HG03460 (cell line): ENCODE measurements around the gene SRP14.
"Not testable (repeated sequence)": the region's sequence is repeated elsewhere in the genome, so short reads cannot be mapped to it uniquely, and the experiment has no call there.

Experiments used
- ATAC-seq: cut with Tn5 transposase; IDR thresholded peaks from one replicate; pipeline ENCODE4 v1.9.1; 2021; ENCODE audit not compliant: unreplicated experiment

The SRP14 gene

DNA sequence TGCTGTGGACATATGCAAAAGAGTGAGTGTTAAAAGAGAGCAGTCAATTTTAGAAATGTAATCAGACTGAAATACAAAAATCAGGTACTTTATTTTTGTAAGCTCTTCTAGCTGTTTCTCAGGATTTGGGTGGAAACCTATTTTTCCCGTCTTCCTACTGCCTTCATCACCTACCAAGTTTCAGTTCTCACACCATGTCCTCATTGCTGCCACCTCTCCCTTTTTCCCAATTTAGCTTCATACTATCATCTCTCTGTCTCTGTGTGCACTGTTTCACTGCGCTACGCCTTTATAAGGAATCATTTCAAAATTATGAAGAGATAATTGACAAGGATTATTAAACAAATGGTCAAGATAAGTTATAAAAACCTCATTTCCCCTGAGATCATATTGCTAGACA lies 7.7 kb downstream of the SRP14 start:
- ATAC-seq: no peak

GRCh38 chr15:40029979-40030893 lies 8.7 kb downstream of the SRP14 start:
- no peak for ATAC-seq

DNA sequence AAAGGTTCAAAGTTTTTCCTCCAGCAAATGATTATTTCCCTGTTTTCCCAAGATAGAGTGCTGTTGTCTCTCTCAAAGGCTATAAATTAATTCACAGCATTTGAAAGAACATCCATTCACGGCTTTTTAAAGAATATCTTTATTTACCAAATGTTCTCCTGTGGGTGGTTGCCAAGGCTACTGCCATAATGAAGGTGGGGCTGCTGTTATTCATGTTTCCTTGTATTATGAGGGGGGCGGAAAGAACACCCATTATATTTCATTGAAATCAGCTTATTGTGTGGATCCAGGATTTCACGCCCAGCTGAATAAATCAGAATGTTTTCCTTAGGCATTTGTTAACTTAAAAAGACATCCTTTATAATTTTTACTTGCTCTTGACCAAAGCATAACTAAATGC lies 10.1 kb downstream of the SRP14 start:
- no peak for ATAC-seq

DNA sequence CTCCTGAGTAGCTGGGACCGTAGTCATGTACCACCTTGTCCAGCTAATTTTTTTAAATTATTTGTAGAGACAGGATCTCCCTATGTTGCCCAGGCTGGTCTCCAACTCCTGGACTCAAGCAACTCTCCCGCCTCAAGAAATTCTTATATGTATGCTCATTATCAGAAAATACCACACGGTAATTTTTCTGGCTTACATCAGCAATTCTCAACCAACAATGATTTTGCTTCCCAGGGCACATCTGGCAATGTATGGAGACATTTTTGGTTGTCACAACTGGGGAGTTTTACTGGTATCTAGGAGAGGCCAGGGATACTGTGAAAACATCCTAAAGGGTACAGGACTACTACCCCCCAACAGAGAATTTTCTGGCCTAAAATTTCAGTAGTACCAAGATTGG lies 10.8 kb downstream of the SRP14 start:
- ATAC-seq: no peak

GRCh38 chr15:40016224-40016865 lies 22.6 kb downstream of the SRP14 start:
- ATAC-seq: no peak

DNA sequence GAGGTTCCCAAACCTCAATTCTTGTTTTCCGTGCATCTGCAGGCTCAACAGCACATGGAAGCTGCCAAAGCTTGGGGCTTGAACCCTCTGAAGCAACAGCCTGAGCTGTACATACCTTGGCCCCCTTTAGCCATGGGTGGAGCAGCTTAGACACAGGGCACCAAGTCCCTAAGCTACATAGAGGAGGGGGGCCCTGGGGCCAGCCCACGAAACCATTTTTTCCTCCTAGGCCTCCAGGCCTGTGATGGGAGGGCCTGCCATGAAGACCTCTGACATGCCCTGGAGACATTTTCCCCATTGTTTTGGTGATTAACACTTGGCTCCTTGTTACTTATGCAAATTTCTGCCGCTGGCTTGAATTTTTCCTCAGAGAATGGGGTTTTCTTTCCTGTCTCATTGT lies 24.6 kb downstream of the SRP14 start:
- no peak for ATAC-seq

GRCh38 chr15:40013372-40013771 lies 25.6 kb downstream of the SRP14 start:
- not testable (repeated sequence) for ATAC-seq

DNA sequence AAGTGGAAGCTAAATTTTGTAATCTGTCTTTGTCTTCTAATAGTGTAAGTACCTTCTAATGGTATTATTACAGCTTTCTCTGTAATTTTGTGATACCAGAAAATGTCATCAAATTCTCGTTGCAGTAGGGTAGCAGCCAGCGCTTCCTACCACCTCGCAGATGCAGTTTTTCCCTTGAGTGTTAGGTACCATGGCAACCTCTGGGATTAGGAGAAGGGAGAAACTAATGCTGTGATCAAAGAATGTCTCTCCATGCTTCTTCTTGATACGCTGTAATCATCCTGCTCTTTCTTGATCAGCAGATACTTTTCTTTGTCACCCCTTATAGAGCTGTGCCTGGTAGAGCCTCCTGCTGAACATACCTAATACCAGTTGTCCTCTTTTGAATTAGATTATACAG lies 27.7 kb downstream of the SRP14 start:
- no peak for ATAC-seq

GRCh38 chr15:40010686-40011085 lies 28.3 kb downstream of the SRP14 start:
- no peak for ATAC-seq

DNA sequence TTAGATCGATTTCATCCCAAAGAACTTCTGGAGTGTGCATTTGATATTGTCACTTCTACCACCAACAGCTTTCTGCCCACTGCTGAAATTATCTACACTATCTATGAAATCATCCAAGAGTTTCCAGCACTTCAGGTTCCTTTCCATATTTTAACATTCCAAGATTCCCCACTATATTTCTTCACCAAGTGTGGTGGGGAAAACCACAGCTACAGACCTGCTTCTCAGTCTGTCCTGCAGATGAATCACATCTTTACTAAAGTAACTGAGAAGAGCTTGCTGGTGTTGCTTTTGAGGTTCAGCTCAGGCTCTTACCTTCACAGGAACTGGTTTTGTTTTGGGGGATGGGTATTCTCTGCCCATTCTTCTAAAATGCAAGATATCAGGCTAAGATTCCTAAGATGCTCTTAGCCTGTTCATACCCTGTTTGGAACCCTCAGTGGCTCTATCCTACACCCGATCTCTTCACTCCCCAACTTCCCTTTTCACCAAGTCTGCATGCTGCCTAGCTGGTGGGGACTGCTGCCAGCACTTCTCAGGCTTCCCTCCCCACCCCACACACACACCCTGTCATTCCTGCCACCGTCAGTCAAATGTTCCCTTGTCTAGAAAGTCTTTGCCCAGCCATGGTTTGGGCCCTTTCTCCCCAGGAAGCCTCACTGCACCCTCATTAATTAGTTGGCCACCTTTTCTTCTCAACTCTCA lies 30.8 kb downstream of the SRP14 start:
- ATAC-seq: no peak

DNA sequence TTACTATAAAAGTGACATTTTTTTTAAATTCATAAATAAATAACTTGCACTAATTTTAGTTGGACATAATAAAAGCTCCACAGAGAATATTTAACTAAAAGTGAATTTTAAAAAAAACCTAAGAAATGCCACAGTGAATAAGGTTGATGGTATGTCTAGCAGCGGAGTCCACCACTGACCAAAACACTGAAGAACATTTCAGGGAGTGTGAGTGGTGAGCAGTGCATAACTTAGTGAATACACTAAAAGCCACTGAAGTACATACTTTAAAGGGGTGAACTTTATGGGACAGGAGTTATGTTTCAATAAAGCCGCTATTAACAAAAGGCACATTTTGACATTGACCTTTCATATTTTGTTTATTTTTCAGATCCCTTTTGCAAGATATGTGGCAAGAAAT lies 32.3 kb downstream of the SRP14 start:
- ATAC-seq: no peak

GRCh38 chr15:40006003-40006402 lies 33.0 kb downstream of the SRP14 start:
- ATAC-seq: no peak

DNA sequence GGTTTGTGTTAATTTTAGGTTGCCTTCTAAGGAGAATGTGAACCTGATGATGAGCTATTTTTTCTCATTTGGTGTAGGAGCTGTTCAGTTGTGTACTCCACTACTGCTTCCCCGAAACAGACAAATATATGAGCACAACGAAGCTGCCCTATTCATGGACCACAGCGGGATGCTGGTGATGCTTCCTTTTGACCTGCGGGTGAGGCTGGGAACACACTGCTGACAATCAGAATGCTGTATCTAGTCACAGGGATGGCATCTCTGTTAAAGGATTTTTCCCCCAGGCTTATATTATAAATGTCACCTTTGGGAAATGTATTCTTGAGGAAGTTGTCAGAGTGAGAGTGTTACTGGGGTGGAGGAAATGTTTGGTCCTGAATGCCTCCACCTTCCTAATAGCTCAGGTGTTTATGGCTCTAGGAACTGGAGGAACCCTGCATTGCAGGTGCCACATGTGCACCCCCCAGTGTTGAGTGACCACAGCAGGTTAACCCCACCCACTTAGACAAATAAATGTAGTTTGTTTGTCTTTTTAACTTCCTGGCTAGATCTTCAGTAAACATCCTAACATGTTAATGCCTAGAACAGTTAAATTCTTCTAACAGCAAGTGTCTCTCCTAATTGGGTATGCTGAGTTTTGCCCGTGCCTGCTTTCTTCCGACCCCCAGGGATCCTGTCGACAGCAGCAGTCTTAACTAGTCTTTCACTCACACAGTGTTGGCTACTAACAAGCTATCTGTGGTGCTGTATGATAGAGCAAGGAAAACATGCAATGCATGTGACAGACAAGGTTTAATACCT lies 35.7 kb downstream of the SRP14 start:
- no peak for ATAC-seq

DNA sequence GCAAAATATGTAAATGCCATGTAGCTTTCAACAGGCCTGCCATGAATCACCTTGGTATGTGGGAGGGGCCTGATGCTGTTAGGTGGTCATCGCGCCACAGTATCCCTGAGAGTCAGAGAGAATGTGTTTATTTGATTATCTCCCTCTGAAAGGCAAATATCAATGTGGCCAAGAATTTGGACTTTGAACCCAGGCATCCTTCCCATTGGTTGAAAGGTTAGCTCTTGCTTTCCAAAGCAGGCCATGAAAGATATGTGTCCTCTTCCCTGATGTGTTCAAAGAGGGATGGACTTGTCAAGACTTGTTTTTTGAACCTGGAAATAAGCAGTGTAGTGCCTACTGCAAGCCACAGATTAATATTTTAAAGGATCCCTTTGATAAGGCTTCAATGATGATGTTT lies 36.7 kb downstream of the SRP14 start:
- ATAC-seq: no peak

GRCh38 chr15:39999538-40000200 lies 39.3 kb downstream of the SRP14 start:
- no peak for ATAC-seq

DNA sequence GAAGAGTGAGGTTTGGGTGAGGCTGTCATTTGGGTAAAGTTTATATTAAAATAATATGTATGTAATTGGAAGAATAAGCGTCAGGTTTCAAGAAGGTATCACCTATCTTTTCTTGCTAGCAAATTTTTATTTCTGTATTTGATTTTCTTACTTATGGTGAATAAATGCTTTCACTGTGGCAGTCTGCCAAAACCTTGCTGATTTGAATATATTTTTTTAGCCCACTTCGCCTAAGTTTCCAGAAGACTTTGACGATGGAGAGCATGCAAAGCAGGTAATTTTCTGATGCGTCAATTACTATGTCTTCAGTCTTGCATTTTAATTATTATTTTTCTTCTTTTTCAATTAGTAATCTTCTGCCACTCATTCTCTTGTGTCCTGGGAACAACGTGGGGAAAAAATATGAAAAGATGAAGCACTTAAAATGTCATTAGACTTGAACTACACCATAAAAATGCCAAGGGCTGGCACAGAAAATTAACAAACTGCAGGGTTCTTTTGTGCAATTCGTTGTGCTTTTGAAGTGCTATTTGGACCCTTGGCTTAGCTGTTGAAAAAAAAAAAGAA lies 40.4 kb downstream of the SRP14 start:
- no peak for ATAC-seq

GRCh38 chr15:39997639-39998038 lies 41.3 kb downstream of the SRP14 start:
- no peak for ATAC-seq

DNA sequence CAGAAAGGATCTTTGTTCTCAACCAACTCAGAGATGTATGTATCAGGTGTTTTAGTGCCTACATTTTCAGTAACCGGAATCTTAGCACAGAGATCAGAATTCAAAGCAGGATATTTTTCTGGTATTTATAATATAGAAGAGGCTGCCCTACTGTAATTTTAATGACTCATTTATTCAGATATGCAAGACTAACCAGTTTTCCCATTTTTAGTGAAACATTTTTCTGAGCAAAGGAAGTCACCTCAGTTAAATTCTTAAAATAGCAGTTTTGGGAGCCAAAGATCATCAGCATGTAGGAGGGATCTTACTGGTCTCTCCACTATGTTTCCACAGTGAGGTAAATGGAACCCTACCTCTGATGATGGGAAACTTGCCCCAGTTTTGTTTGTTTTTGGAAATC lies 42.0 kb downstream of the SRP14 start:
- no peak for ATAC-seq

- not testable (repeated sequence) for ATAC-seq
Observed at GRCh38 chr15:39996228-39996627, 42.8 kb downstream of the SRP14 start.

- ATAC-seq: not testable (repeated sequence)
Observed at GRCh38 chr15:39992953-39993352, 46.0 kb downstream of the SRP14 start.
